Gastrocnemius medialis (tissue), 4 donors: ENCODE data around the gene FGFBP2.

Source experiments
- CTCF ChIP-seq, 5 experiments: fragments of 450-650 bp in 3 of 5; fragments of 200-600 bp in 2 of 5; sonication (generic) in 2 of 5; IDR thresholded peaks in 4 of 5; conservative IDR thresholded peaks in 1 of 5; 1 replicate in 4 of 5; 2 replicates in 1 of 5; pipeline ENCODE4 v1.5.1; 2016 to 2019; ENCODE audit warnings: antibody characterized with exemption in 5 of 5, mild to moderate bottlenecking in 3 of 5, moderate library complexity in 3 of 5
- POLR2A ChIP-seq, 2 donors: fragments of 450-650 bp; IDR thresholded peaks; one replicate each; pipeline ENCODE4 v1.6.1; 2017; ENCODE audit warnings: antibody characterized with exemption in 2 of 2, mild to moderate bottlenecking in 2 of 2, moderate library complexity in 2 of 2

- TF ChIP-seq CTCF (IDR thresholded peaks at IDR 0.05 in 4 of 5, conservative IDR thresholded peaks at IDR 0.05 in 1 of 5) = no peak
- no peak for TF ChIP-seq POLR2A (IDR thresholded peaks at IDR 0.05)
Measured at GRCh38 chr4:15988222-15988621, 25.2 kb upstream of the FGFBP2 start.
